DOHH2 (cell line): ENCODE results near the gene GPR107.

Experiments
- H3F3A ChIP-seq: fragments of 200-600 bp; sonication (generic), shearing (Covaris generic); 2 replicates; pipeline ENCODE4 v1.6.0; 2016; ENCODE audit warnings: antibody characterized with exemption, mild to moderate bottlenecking; ENCODE audit not compliant: control insufficient read depth, insufficient read depth
- H3K27ac ChIP-seq: fragments of 200-600 bp; sonication (generic); 2 replicates; pipeline ENCODE4 v1.5.1; 2014; ENCODE audit warnings: low read depth, mild to moderate bottlenecking, low read length, moderate library complexity
- H3K27me3 ChIP-seq: fragments of 200-600 bp; sonication (generic); 2 replicates; pipeline ENCODE4 v1.6.1; 2014; ENCODE audit warnings: mild to moderate bottlenecking, low read length, mixed read lengths; ENCODE audit not compliant: control insufficient read depth
- H3K36me3 ChIP-seq: fragments of 200-600 bp; sonication (generic); 2 replicates; pipeline ENCODE4 v1.6.1; 2014; ENCODE audit warnings: mild to moderate bottlenecking, low read length, moderate library complexity, mixed read lengths; ENCODE audit not compliant: control insufficient read depth
- H3K4me1 ChIP-seq: fragments of 200-600 bp; sonication (generic); 2 replicates; pipeline ENCODE4 v1.6.1; 2014; ENCODE audit warnings: mild to moderate bottlenecking, low read length, mixed read lengths; ENCODE audit not compliant: control insufficient read depth
- H3K4me2 ChIP-seq: fragments of 200-600 bp; sonication (generic); 2 replicates; pipeline ENCODE4 v1.6.0; 2014; ENCODE audit warnings: mild to moderate bottlenecking, low read length, moderate library complexity
- H3K4me3 ChIP-seq: fragments of 200-600 bp; sonication (generic); 2 replicates; pipeline ENCODE4 v1.5.1; 2014; ENCODE audit warnings: mild to moderate bottlenecking, low read length, mixed read lengths
- H3K79me2 ChIP-seq: fragments of 200-600 bp; sonication (generic); 2 replicates; pipeline ENCODE4 v1.6.1; 2014; ENCODE audit warnings: mild to moderate bottlenecking, low read length, mixed read lengths; ENCODE audit not compliant: control insufficient read depth
- H3K9me2 ChIP-seq: fragments of 200-600 bp; sonication (generic); replicated peaks from 2 replicates; pipeline ENCODE4 v1.6.1; 2014; ENCODE audit warnings: mild to moderate bottlenecking, low read length, mixed read lengths; ENCODE audit not compliant: control insufficient read depth
- H3K9me3 ChIP-seq: fragments of 200-600 bp; sonication (generic); 2 replicates; pipeline ENCODE4 v1.6.1; 2014; ENCODE audit warnings: antibody characterized with exemption, low read length, mixed read lengths; ENCODE audit not compliant: control insufficient read depth, insufficient read depth
- H4K20me1 ChIP-seq: fragments of 200-600 bp; sonication (generic); 2 replicates; pipeline ENCODE4 v1.6.0; 2014; ENCODE audit warnings: low read depth, mild to moderate bottlenecking, antibody characterized with exemption, low read length, moderate library complexity; ENCODE audit not compliant: control insufficient read depth, insufficient read depth
- CTCF ChIP-seq: fragments of 200-600 bp; sonication (generic); IDR thresholded peaks from one replicate; pipeline ENCODE4 v1.5.1; 2014; ENCODE audit warnings: antibody characterized with exemption, mild to moderate bottlenecking, low read depth, low read length; ENCODE audit not compliant: poor library complexity, severe bottlenecking
- EZH2phosphoT487 ChIP-seq: fragments of 200-600 bp; sonication (generic); IDR thresholded peaks from 2 replicates; pipeline ENCODE4 v1.6.1; 2017; ENCODE audit warnings: borderline replicate concordance, mild to moderate bottlenecking, antibody characterized with exemption, low read length, moderate library complexity, mixed read lengths

The GPR107 gene

GRCh38 chr9:130089141-130089540, 35.4 kb downstream of the GPR107 start:
- Histone ChIP-seq H3K27me3 (no peaks in the 10 kb centered on the region), H4K20me1 (no peaks in the 10 kb centered on the region), H3K9me3 (no peaks in the 10 kb centered on the region), H3K4me3 (no peak overlapping the region), H3F3A (no peaks in the 10 kb centered on the region; the same call in 1 of the 2 replicates), H3K4me1 (no peaks in the 10 kb centered on the region), H3K36me3 (peaks cover 21% of the 10 kb centered on the region), H3K9me2 (no peaks in the 10 kb centered on the region), H3K79me2 (no peaks in the 10 kb centered on the region), H3K27ac (no peak overlapping the region), H3K4me2 (no peak overlapping the region)
- TF ChIP-seq CTCF (no peak), EZH2phosphoT487 (no peak)

DNA sequence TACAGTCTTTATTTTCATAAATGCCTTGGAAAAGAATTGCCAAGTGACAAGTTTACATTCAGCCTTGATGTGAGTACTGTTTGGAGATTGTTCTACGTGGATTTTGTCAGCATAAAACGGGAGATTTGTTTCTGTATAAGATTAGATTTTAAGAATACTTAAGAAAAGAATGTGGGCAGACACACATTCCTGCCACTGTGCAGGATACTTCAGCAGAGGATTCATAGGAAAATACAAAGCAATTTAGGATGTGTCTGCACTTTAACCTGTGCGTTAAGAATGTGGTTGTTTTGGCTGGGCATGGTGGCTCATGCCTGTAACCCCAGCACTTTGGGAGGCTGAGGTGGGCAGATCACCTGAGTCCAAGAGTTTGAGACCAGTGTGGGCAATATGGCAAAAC, 37.2 kb downstream of the GPR107 start:
- Histone ChIP-seq H3K4me1 (no peaks in the 10 kb centered on the region), H3K36me3 (peaks cover 21% of the 10 kb centered on the region)

DNA sequence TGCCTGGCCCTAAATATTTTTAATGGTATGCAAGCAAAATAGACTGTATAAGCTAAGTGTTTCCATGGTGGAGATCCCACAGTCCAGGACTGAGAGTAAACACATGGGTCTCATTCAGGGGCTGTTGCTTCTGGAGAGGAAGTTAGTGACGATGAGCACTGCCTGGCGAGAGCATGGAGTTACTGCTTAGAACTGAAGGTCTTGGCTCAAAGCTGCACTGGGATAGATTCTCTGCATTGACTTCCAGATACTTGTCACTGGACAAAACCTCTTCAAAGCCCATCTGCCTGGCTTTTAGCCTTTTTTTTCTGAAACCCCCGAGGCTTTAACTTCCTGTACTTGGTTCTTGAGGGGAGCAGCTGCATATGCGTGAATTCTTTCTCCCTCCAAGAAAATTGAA, 39.2 kb downstream of the GPR107 start:
- Histone ChIP-seq H3K9me3 (no peaks in the 10 kb centered on the region), H3K4me1 (no peaks in the 10 kb centered on the region), H3K4me3 (no peak overlapping the region), H3K79me2 (no peaks in the 10 kb centered on the region), H3K4me2 (no peak overlapping the region), H3K9me2 (no peaks in the 10 kb centered on the region), H3K27ac (no peak overlapping the region), H3K27me3 (no peaks in the 10 kb centered on the region), H4K20me1 (no peaks in the 10 kb centered on the region), H3F3A (no peaks in the 10 kb centered on the region; the same call in 1 of the 2 replicates), H3K36me3 (peaks cover 17% of the 10 kb centered on the region)
- no peak for TF ChIP-seq CTCF
- no peak for TF ChIP-seq EZH2phosphoT487

More for the DNA sequence above, 37.2 kb downstream of the GPR107 start:
- H3K27me3 ChIP-seq, result no peaks in the 10 kb centered on the region
- H3K4me2 ChIP-seq, result no peak overlapping the region
- H4K20me1 ChIP-seq, result no peaks in the 10 kb centered on the region
- H3K79me2 ChIP-seq, result no peaks in the 10 kb centered on the region
- no peaks in the 10 kb centered on the region; the same call in 1 of the 2 replicates for H3F3A ChIP-seq
- no peaks in the 10 kb centered on the region for H3K9me3 ChIP-seq
- TF ChIP-seq EZH2phosphoT487, result no peak
- no peak for TF ChIP-seq CTCF
- no peak overlapping the region for H3K27ac ChIP-seq
- no peak overlapping the region for H3K4me3 ChIP-seq
- no peaks in the 10 kb centered on the region for H3K9me2 ChIP-seq
